GM19035 (cell line): ENCODE data around the gene AGO4.

Experiments
- ATAC-seq: cut with Tn5 transposase; IDR thresholded peaks from one replicate; pipeline ENCODE4 v1.9.1; 2021; ENCODE audit not compliant: unreplicated experiment

The AGO4 gene

DNA sequence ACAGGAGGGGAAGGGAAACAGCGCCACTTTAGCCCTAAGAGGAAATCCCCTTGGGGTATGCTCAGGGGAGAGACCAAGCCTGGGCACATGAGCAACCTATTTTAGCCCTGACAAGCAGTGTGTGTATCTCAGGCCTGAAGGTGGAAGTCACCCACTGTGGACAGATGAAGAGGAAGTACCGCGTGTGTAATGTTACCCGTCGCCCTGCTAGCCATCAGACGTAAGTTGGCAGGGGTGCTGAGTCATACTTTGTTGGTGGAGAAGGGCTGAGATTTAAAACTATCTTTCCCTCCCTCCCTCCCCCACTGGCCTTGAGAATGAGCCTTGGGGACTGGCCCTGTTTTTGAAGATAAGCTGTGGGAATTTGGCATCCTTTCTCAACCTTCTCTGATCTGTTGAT lies 86.4 kb downstream of the AGO4 start:
- no peak for ATAC-seq

DNA sequence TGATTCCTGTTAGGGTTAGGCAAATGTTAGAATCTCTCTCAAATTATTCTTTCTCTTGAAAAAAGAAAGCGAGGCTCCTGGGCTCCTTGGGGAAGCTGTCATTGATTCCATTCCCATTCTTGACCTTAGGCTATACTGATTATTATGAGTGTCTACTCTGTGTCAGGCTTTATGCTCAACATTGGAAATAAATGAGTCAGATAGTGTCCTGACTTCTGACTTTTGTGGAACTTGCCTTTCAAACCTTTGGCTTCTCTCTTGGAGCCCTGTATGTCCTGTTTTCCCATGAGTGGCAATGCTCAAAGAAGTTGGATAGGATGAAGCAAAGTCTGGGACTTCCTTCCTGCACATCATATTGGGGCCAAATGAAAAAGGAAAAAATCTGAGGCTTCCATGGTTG lies 86.8 kb downstream of the AGO4 start:
- no peak for ATAC-seq

DNA sequence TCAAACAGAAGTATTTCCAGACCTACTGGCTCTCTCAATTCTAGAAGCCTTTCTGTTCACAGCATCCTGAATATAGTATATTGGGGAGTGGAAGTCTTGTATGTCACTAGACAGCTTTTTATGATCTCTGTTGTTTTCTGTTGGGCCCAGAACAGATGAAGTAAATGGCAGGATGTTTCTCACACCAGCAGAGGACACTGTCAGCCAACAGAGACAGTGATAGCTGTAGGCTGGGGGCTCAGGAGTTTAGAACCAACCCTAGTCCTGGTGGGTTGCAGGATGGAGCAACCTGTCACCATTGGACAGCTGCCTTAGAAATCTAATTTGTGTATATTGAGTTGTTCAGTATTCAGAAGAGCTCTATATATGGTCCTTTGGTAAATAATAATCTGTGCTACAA lies 92.1 kb downstream of the AGO4 start:
- no peak for ATAC-seq

DNA sequence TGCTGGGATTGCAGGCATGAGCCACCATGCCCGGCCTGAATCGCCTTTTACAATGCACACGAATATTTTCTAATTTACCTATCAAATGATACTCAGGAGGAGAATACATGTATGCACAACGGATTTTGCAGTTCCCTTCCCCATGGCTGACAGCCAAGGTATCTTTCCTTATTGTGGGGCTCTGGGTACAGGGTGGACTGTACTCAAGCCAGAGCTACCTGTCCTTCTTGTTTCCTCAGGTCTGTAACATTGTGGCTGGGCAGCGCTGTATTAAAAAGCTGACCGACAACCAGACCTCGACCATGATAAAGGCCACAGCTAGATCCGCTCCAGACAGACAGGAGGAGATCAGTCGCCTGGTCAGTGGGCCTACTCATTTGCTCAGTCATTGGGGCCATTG lies 93.4 kb downstream of the AGO4 start:
- no peak for ATAC-seq

DNA sequence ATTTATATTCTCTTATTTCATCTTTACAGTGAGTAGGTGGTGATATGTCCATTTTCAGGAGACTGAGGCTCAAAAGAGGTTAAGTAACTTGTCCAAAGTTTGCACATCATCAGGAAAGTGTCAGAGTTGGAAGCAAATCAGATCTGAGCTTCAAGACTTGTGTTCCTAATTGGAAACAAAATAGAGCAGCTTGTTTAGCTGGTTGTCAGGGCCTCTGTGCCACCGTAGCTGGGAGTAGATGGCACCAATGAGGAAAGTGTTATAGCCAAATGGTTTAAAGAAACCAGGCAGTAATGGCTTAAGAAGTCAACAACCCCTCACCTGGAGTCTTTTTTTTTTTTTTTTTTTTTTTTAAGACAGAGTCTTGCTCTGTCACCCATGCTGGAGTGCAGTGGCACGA lies 94.9 kb downstream of the AGO4 start:
- ATAC-seq: no peak
